Upper lobe of right lung (tissue), 1 donor: ENCODE data around the gene NBAS. TPM values are rescaled to one million over a fixed set of nuclear protein-coding genes. Genes with fewer than 3 reads are reported as not detected.

Experiments
- ATAC-seq: fragments of 200-7000 bp; cut with Tn5 transposase; one replicate; pipeline ENCODE4 v1.9.1; 2020; ENCODE audit warnings: mild to moderate bottlenecking, moderate library complexity
- DNase-seq: peaks from one replicate; pipeline ENCODE4 v3.0.0-alpha.2; 2020
- H3K27ac ChIP-seq: fragments of 200-600 bp; one replicate; pipeline ENCODE4 v1.8.0; 2022
- H3K27me3 ChIP-seq: fragments of 200-600 bp; one replicate; pipeline ENCODE4 v1.8.0; 2022; ENCODE audit warnings: mild to moderate bottlenecking
- H3K36me3 ChIP-seq: fragments of 200-600 bp; one replicate; pipeline ENCODE4 v1.8.0; 2022
- H3K4me1 ChIP-seq: fragments of 200-600 bp; one replicate; pipeline ENCODE4 v1.8.0; 2022
- H3K4me3 ChIP-seq: fragments of 200-600 bp; one replicate; pipeline ENCODE4 v1.8.0; 2022; ENCODE audit warnings: mild to moderate bottlenecking
- H3K9me3 ChIP-seq: fragments of 200-600 bp; one replicate; pipeline ENCODE4 v1.8.0; 2022
- intact Hi-C: fragments of 100-400 bp; cut with DNase I; formaldehyde crosslinking; loops from one replicate; pipeline ENCODE4 v1.11.0; 2022
- total RNA-seq: library from RNA; stranded (reverse); fragmentation: NEBNext Ultra II Directional; extraction: Animal tissue kit (Norgen Biotek cat#: 25700); gene quantifications from one replicate; pipeline ENCODE4 v1.2.1, GENCODE V29; 2021
- TF ChIP-seq, protein P1 (sequence below): fragments of 200-600 bp; IDR thresholded peaks from one replicate; pipeline ENCODE4 v1.8.0; 2022; ENCODE audit warnings: antibody characterized with exemption
- donor health status: DM: no; HTN: yes; CAD: no; lungs with severe emphysema.

The NBAS gene
- total RNA-seq, 1 donor from 2014 or later = 38.8 TPM

DNA sequence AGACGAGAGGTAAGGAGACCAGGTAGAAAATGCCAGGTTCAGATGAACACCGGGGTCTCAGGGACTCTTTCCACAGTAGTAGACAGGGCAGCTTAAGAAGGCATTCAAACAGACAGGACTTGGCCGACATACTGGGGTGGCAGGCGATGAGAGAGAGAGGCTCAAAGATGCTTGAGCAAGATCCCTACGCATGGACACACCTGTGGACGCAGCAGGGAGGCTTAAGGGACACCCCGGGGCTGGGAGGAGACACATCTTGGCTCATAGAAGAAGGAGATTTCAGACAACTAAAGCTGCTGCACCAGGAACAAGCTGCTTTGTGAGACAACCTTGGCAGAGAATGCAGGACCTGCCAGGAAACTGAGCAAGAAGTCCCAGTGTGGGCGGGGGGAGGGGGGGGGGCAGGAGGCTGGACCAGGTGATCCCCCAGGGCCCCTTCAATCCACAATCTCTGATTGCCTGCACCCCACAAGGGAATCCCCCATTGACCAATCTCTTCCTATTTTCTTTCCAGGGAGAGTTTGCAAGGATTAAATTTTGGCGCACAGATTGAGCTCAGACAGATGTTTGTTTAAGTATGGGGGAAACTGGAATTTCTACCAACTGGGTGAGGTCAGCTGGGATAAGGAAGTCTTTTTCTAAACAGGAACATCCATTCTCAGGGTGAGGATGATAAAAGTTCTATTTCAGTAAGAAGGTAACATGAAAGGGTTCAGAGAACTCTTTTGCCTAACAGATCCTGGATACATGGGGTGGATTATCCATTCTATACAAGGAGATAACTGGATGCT, 400.7 kb downstream of the NBAS start:
- intact Hi-C loops = no loop called here
- TF ChIP-seq, protein P1, sequence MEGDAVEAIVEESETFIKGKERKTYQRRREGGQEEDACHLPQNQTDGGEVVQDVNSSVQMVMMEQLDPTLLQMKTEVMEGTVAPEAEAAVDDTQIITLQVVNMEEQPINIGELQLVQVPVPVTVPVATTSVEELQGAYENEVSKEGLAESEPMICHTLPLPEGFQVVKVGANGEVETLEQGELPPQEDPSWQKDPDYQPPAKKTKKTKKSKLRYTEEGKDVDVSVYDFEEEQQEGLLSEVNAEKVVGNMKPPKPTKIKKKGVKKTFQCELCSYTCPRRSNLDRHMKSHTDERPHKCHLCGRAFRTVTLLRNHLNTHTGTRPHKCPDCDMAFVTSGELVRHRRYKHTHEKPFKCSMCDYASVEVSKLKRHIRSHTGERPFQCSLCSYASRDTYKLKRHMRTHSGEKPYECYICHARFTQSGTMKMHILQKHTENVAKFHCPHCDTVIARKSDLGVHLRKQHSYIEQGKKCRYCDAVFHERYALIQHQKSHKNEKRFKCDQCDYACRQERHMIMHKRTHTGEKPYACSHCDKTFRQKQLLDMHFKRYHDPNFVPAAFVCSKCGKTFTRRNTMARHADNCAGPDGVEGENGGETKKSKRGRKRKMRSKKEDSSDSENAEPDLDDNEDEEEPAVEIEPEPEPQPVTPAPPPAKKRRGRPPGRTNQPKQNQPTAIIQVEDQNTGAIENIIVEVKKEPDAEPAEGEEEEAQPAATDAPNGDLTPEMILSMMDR = no peak
- Histone ChIP-seq H3K4me3 (no peak overlapping the region), H3K27me3 (no peaks in the 10 kb centered on the region), H3K9me3 (no peaks in the 10 kb centered on the region), H3K4me1 (no peaks in the 10 kb centered on the region), H3K27ac (no peak overlapping the region), H3K36me3 (no peaks in the 10 kb centered on the region)
- DNase-seq = no peak
- ATAC-seq = no peak

DNA sequence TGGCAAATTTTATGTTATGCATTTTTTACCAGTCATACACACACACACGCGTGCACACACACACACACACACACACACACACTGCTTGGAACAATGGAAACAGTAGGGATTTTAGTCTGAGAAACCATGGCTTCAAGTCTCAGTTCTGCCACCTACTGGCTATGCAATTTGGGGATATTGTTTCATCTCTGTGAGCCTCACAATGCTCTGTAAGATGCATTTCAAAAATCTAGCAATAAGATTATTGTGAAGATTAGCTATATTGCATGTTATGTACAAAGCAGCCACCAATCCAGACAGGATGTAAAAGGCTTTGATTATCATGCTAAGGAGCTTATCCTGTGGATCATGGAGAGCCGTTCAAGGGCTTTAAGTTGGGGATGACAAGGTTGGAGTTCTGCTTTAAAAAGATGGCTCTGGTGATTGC, 401.4 kb downstream of the NBAS start:
- intact Hi-C loops = no loop called here
- Histone ChIP-seq H3K9me3 (no peaks in the 10 kb centered on the region), H3K4me3 (no peak overlapping the region), H3K27me3 (no peaks in the 10 kb centered on the region), H3K27ac (no peak overlapping the region), H3K4me1 (no peaks in the 10 kb centered on the region), H3K36me3 (no peaks in the 10 kb centered on the region)
- TF ChIP-seq, protein P1 = peak; percentile 45
- DNase-seq (no peak), ATAC-seq (peak; percentile 36)

DNA sequence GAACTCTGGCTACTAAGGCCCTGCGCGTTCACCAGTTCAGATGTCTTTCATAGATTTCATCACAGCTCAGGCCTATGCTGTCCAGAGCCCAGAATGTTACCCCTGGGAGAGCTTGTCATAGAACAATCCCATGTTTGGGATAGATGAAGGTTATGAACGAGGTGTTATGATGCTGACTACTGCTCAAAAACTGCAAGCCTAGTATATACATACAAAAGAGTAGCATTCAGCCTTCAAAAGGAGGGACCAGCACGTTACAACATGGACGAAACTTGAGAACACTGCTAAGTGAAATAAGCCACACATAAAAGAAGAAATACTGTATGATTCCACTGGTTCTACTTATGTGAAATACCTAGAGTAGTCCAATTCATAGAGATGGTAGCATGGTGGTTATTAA, 401.9 kb downstream of the NBAS start:
- Histone ChIP-seq H3K4me3 (no peak overlapping the region), H3K36me3 (no peaks in the 10 kb centered on the region), H3K27me3 (no peaks in the 10 kb centered on the region), H3K4me1 (no peaks in the 10 kb centered on the region), H3K9me3 (no peaks in the 10 kb centered on the region), H3K27ac (no peak overlapping the region)
- ATAC-seq (no peak), DNase-seq (no peak)
- TF ChIP-seq, protein P1 = no peak
- intact Hi-C loops = no loop called here

DNA sequence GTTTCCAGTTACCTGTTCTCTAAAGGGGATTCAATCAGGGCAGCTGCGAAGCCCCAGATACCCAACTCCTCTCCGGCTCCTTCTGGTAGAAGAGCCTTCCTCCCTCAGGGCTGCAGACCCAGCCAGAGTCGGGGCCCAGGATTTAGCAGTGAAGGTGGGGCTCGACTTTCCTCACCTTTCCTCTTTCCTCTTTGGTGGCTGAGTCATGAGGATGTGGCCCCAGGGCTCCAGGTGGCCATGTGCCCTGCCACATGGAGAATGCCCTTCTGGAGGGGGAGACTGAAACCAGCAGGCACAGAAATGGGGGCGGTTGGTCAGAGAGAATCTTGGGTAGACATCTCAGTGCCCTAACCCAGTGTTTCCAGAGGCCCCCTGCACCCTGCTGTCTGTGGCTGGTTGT, 402.6 kb downstream of the NBAS start:
- H3K36me3 ChIP-seq = no peaks in the 10 kb centered on the region
- ATAC-seq (no peak), DNase-seq (no peak)
- intact Hi-C loops = no loop called here
- H3K4me3 ChIP-seq = no peak overlapping the region
- TF ChIP-seq, protein P1 = no peak
- no peaks in the 10 kb centered on the region for H3K4me1 ChIP-seq
- H3K9me3 ChIP-seq = no peaks in the 10 kb centered on the region
- H3K27me3 ChIP-seq = no peaks in the 10 kb centered on the region
- H3K27ac ChIP-seq = no peak overlapping the region

DNA sequence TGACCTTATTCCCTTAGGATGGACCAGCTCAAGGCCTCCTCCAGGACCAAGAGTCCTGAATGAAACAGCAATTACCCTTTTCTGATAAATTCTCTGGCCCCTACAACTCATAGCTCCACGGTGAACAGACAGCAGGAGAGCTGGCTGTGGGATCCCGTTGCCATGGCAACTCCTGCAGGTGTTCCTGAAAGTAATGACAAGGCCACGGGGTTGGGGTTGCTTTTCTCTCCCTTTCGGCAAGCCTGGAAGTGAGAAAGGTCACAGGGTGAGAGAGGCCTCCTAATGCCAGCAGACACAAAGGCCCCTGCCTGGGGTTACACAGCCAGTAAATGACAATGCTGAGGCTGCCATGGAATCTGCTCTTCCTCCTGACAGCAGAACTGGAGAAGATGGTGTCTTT, 403.0 kb downstream of the NBAS start:
- H3K36me3 ChIP-seq = no peaks in the 10 kb centered on the region
- no peaks in the 10 kb centered on the region for H3K9me3 ChIP-seq
- H3K27me3 ChIP-seq = no peaks in the 10 kb centered on the region
- H3K4me1 ChIP-seq = no peaks in the 10 kb centered on the region
- no peak for ATAC-seq
- intact Hi-C loops = no loop called here
- TF ChIP-seq, protein P1 = no peak
- no peak overlapping the region for H3K4me3 ChIP-seq
- H3K27ac ChIP-seq = no peak overlapping the region
- DNase-seq = no peak
